ENCODE measurements around the gene HCAR1.

The HCAR1 gene

DNA sequence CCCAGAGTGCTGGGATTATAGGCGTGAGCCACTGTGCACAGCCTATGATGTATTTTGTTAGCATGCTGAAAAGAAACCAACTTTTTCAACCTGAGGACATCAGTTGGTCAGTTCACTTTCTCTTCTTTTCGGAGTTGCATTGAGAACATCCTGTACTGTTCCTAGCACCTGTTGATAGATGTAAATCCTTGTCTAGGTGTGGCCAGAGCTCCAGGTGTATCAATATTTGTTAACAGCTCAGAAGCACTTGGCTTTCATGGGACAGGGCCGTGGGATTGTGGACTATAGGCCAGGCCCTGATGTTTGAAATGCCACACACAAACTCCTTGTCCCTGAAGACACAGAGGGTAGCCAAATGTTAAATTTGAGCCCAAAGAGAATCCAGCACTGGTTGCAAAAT is 42.4 kb downstream of the HCAR1 start:
- Histone ChIP-seq H3K4me2 (ENCODE audit: low read length, poor library complexity, severe bottlenecking) (no peak overlapping the region), H3K9me3 (ENCODE audit: control insufficient read depth, low read length) (no peaks in the 10 kb centered on the region), H2BK15ac (ENCODE audit: low read depth, poor library complexity, severe bottlenecking) (no peak overlapping the region), H2AK5ac (ENCODE audit: low read length, severe bottlenecking) (no peak overlapping the region), H2BK120ac (ENCODE audit: low read depth, low read length) (no peak overlapping the region), H3K27me3 (ENCODE audit: control insufficient read depth in 1 of 2, insufficient read depth in 1 of 2, low read length in 2 of 2) (no peaks in the 10 kb centered on the region), H3K9ac (ENCODE audit: low read length) (no peak overlapping the region), H3K14ac (ENCODE audit: low read length in 2 of 2) (no peak overlapping the region), H3K4me1 (ENCODE audit: control insufficient read depth, insufficient read depth, low read depth, low read length) (peaks cover 2% of the 10 kb centered on the region), H2BK12ac (ENCODE audit: low read length in 2 of 2) (no peak overlapping the region), H3K18ac (ENCODE audit: low read depth in 1 of 2, low read length in 2 of 2) (no peak overlapping the region), H3K79me1 (replicated peaks; ENCODE audit: low read length, poor library complexity, severe bottlenecking) (no peaks in the 10 kb centered on the region), H4K91ac (ENCODE audit: low read length) (no peak overlapping the region), H4K8ac (ENCODE audit: low read length) (no peak overlapping the region), H2AFZ (ENCODE audit: low read depth, low read length) (no peak overlapping the region), H3K4ac (ENCODE audit: low read depth in 1 of 2, low read length in 2 of 2) (no peak overlapping the region), H3K4me3 (ENCODE audit: insufficient read depth in 1 of 2, low read depth in 1 of 2, low read length in 2 of 2) (no peak overlapping the region), H2BK5ac (ENCODE audit: low read depth, low read length, poor library complexity, severe bottlenecking) (no peak overlapping the region), H3K27ac (ENCODE audit: low read length, poor library complexity, severe bottlenecking) (no peak overlapping the region), H3K23ac (ENCODE audit: low read length in 2 of 2) (no peak overlapping the region), H3K36me3 (ENCODE audit: control insufficient read depth in 1 of 2, insufficient read depth in 2 of 2, low read depth in 1 of 2, low read length in 2 of 2) (no peaks in the 10 kb centered on the region)
- WGBS: 92% methylated on average over 3 of the region's 3 CpGs
- DNase-seq: no peak

DNA sequence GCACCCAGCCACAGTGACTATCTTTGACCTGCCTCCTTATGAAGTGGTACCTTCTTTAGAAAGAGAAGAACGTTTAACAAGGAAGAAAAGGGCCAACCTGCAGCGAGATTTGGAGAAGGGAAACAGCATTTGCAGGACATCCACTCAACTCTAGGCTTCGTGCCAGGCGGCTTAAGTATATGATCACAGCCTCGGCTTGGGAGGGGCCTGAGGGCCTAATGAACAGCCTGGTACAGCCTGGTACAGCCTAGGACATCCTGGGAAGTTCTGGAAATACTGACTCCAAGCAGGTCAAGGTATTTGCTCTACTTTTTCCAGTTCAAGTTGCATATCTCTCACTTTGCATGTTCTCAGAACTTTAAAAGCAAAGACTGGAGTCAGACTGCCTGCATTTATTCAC is 43.6 kb downstream of the HCAR1 start:
- Histone ChIP-seq H3K4me3 (ENCODE audit: insufficient read depth in 1 of 2, low read depth in 1 of 2, low read length in 2 of 2) (no peak overlapping the region), H2AK5ac (ENCODE audit: low read length, severe bottlenecking) (no peak overlapping the region)
- WGBS: 74% methylated on average over 5 of the region's 5 CpGs

GRCh38 chr12:122686538-122686937 is 44.1 kb downstream of the HCAR1 start:
- H2BK15ac ChIP-seq (ENCODE audit: low read depth, poor library complexity, severe bottlenecking): no peak overlapping the region
- no peak overlapping the region for H3K14ac ChIP-seq (ENCODE audit: low read length in 2 of 2)
- no peak overlapping the region for H2AFZ ChIP-seq (ENCODE audit: low read depth, low read length)
- no peak overlapping the region for H4K8ac ChIP-seq (ENCODE audit: low read length)
- H3K36me3 ChIP-seq (ENCODE audit: control insufficient read depth in 1 of 2, insufficient read depth in 2 of 2, low read depth in 1 of 2, low read length in 2 of 2): no peaks in the 10 kb centered on the region
- H2BK12ac ChIP-seq (ENCODE audit: low read length in 2 of 2): no peak overlapping the region
- H4K91ac ChIP-seq (ENCODE audit: low read length): no peak overlapping the region
- no peak overlapping the region for H2BK5ac ChIP-seq (ENCODE audit: low read depth, low read length, poor library complexity, severe bottlenecking)
- no peak overlapping the region for H3K23ac ChIP-seq (ENCODE audit: low read length in 2 of 2)
- H3K27me3 ChIP-seq (ENCODE audit: control insufficient read depth in 1 of 2, insufficient read depth in 1 of 2, low read length in 2 of 2): no peaks in the 10 kb centered on the region
- no peak overlapping the region for H3K4me3 ChIP-seq (ENCODE audit: insufficient read depth in 1 of 2, low read depth in 1 of 2, low read length in 2 of 2)
- peaks cover 2% of the 10 kb centered on the region for H3K4me1 ChIP-seq (ENCODE audit: control insufficient read depth, insufficient read depth, low read depth, low read length)
- no peak overlapping the region for H3K4me2 ChIP-seq (ENCODE audit: low read length, poor library complexity, severe bottlenecking)
- H2BK120ac ChIP-seq (ENCODE audit: low read depth, low read length): no peak overlapping the region
- 91% methylated on average over 3 of the region's 3 CpGs for WGBS
- no peak overlapping the region for H3K27ac ChIP-seq (ENCODE audit: low read length, poor library complexity, severe bottlenecking)
- H3K79me1 ChIP-seq (replicated peaks; ENCODE audit: low read length, poor library complexity, severe bottlenecking): no peaks in the 10 kb centered on the region
- no peak overlapping the region for H2AK5ac ChIP-seq (ENCODE audit: low read length, severe bottlenecking)
- no peak overlapping the region for H3K9ac ChIP-seq (ENCODE audit: low read length)
- no peaks in the 10 kb centered on the region for H3K9me3 ChIP-seq (ENCODE audit: control insufficient read depth, low read length)
- no peak overlapping the region for H3K18ac ChIP-seq (ENCODE audit: low read depth in 1 of 2, low read length in 2 of 2)
- no peak overlapping the region for H3K4ac ChIP-seq (ENCODE audit: low read depth in 1 of 2, low read length in 2 of 2)
- no peak for DNase-seq

More for the DNA sequence above, 43.6 kb downstream of the HCAR1 start:
- Histone ChIP-seq H4K91ac (ENCODE audit: low read length) (no peak overlapping the region), H3K27ac (ENCODE audit: low read length, poor library complexity, severe bottlenecking) (no peak overlapping the region), H3K9me3 (ENCODE audit: control insufficient read depth, low read length) (no peaks in the 10 kb centered on the region), H2AFZ (ENCODE audit: low read depth, low read length) (no peak overlapping the region), H3K23ac (ENCODE audit: low read length in 2 of 2) (peak overlapping the region in 1 of 2 experiments; percentile 73), H3K4ac (ENCODE audit: low read depth in 1 of 2, low read length in 2 of 2) (no peak overlapping the region), H3K14ac (ENCODE audit: low read length in 2 of 2) (no peak overlapping the region), H3K4me1 (ENCODE audit: control insufficient read depth, insufficient read depth, low read depth, low read length) (peaks cover 2% of the 10 kb centered on the region), H4K8ac (ENCODE audit: low read length) (no peak overlapping the region), H3K18ac (ENCODE audit: low read depth in 1 of 2, low read length in 2 of 2) (peak overlapping the region in 1 of 2 experiments; percentile 35), H3K9ac (ENCODE audit: low read length) (no peak overlapping the region), H2BK120ac (ENCODE audit: low read depth, low read length) (no peak overlapping the region), H3K79me1 (replicated peaks; ENCODE audit: low read length, poor library complexity, severe bottlenecking) (no peaks in the 10 kb centered on the region), H3K4me2 (ENCODE audit: low read length, poor library complexity, severe bottlenecking) (no peak overlapping the region), H3K27me3 (ENCODE audit: control insufficient read depth in 1 of 2, insufficient read depth in 1 of 2, low read length in 2 of 2) (no peaks in the 10 kb centered on the region), H2BK12ac (ENCODE audit: low read length in 2 of 2) (no peak overlapping the region), H2BK15ac (ENCODE audit: low read depth, poor library complexity, severe bottlenecking) (no peak overlapping the region), H3K36me3 (ENCODE audit: control insufficient read depth in 1 of 2, insufficient read depth in 2 of 2, low read depth in 1 of 2, low read length in 2 of 2) (no peaks in the 10 kb centered on the region), H2BK5ac (ENCODE audit: low read depth, low read length, poor library complexity, severe bottlenecking) (no peak overlapping the region)
- DNase-seq: peak; percentile 31

DNA sequence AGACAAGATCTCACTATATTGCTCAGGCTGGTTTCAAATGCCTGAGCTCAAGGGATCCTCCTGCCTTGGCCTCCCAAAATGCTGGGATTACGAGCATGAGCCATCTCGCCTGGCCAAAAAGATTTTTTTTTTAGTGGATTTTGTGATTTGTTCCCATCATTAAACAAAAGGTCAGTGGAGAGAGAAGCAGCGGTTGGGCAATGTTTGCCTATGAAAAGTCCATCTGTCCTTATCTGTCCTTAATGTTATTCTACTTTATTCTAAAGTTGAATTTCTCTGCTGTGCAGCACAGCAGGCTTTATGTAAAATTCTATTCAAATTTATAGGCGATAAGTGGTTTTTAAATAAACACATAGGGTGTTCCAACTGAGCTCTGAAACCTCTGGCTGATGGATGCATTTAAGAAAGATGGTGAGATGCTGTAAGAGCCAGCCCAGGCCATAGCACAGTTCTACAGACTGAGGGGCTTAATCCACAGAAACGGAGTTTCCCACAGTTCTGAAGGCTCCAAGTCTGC is 46.3 kb downstream of the HCAR1 start:
- Histone ChIP-seq H3K4me1 (ENCODE audit: control insufficient read depth, insufficient read depth, low read depth, low read length) (peaks cover 3% of the 10 kb centered on the region), H2BK5ac (ENCODE audit: low read depth, low read length, poor library complexity, severe bottlenecking) (no peak overlapping the region), H4K8ac (ENCODE audit: low read length) (no peak overlapping the region), H3K9me3 (ENCODE audit: control insufficient read depth, low read length) (no peaks in the 10 kb centered on the region), H3K4me2 (ENCODE audit: low read length, poor library complexity, severe bottlenecking) (no peak overlapping the region), H2AK5ac (ENCODE audit: low read length, severe bottlenecking) (no peak overlapping the region), H3K36me3 (ENCODE audit: control insufficient read depth in 1 of 2, insufficient read depth in 2 of 2, low read depth in 1 of 2, low read length in 2 of 2) (no peaks in the 10 kb centered on the region), H3K27me3 (ENCODE audit: control insufficient read depth in 1 of 2, insufficient read depth in 1 of 2, low read length in 2 of 2) (no peaks in the 10 kb centered on the region), H3K14ac (ENCODE audit: low read length in 2 of 2) (no peak overlapping the region), H3K23ac (ENCODE audit: low read length in 2 of 2) (no peak overlapping the region), H2BK120ac (ENCODE audit: low read depth, low read length) (no peak overlapping the region), H3K79me1 (replicated peaks; ENCODE audit: low read length, poor library complexity, severe bottlenecking) (no peaks in the 10 kb centered on the region), H2BK12ac (ENCODE audit: low read length in 2 of 2) (no peak overlapping the region), H3K27ac (ENCODE audit: low read length, poor library complexity, severe bottlenecking) (no peak overlapping the region), H3K9ac (ENCODE audit: low read length) (no peak overlapping the region), H3K18ac (ENCODE audit: low read depth in 1 of 2, low read length in 2 of 2) (no peak overlapping the region), H2AFZ (ENCODE audit: low read depth, low read length) (no peak overlapping the region), H3K4me3 (ENCODE audit: insufficient read depth in 1 of 2, low read depth in 1 of 2, low read length in 2 of 2) (no peak overlapping the region), H2BK15ac (ENCODE audit: low read depth, poor library complexity, severe bottlenecking) (no peak overlapping the region), H3K4ac (ENCODE audit: low read depth in 1 of 2, low read length in 2 of 2) (no peak overlapping the region), H4K91ac (ENCODE audit: low read length) (no peak overlapping the region)
- DNase-seq: no peak
- 97% methylated on average over 4 of the region's 5 CpGs for WGBS
